ENCODE measurements around the gene RAD51C.
"Not testable (repeated sequence)": the region's sequence is repeated elsewhere in the genome, so short reads cannot be mapped to it uniquely, and the experiment has no call there.

The RAD51C gene

GRCh38 chr17:58684462-58684861 lies 7.9 kb upstream of the RAD51C start:
- FAIRE-seq = not testable (repeated sequence)

- no peak for FAIRE-seq
Measured at GRCh38 chr17:58686980-58687379, 5.4 kb upstream of the RAD51C start.

GRCh38 chr17:58688521-58688920 lies 3.9 kb upstream of the RAD51C start:
- FAIRE-seq = no peak

- FAIRE-seq = not testable (repeated sequence)
Measured at GRCh38 chr17:58690033-58690432, 2.4 kb upstream of the RAD51C start.

- no peak for FAIRE-seq
Measured at GRCh38 chr17:58691701-58692238, 632 bp upstream of the RAD51C start, which contains the start of gene TEX14. Gene TEX14, minus strand, starts transcription at chr17:58692045. Its CDS starts 40,044 bp downstream, at chr17:58652001.

- no peak for FAIRE-seq
Measured at GRCh38 chr17:58693208-58693607, 806 bp downstream of the RAD51C start.

GRCh38 chr17:58693751-58694150 lies 1.3 kb downstream of the RAD51C start:
- FAIRE-seq = no peak

GRCh38 chr17:58694302-58694701 lies 1.9 kb downstream of the RAD51C start:
- FAIRE-seq = no peak

- FAIRE-seq = no peak
Measured at GRCh38 chr17:58694826-58695225, 2.4 kb downstream of the RAD51C start.

GRCh38 chr17:58699771-58700170 lies 7.4 kb downstream of the RAD51C start:
- FAIRE-seq = no peak

- no peak for FAIRE-seq
Measured at GRCh38 chr17:58702045-58702476, 9.7 kb downstream of the RAD51C start.

GRCh38 chr17:58702708-58703107 lies 10.3 kb downstream of the RAD51C start:
- FAIRE-seq = no peak

- FAIRE-seq = no peak
Measured at GRCh38 chr17:58703137-58703915, 10.9 kb downstream of the RAD51C start.

GRCh38 chr17:58703916-58704286 lies 11.5 kb downstream of the RAD51C start:
- FAIRE-seq = no peak

GRCh38 chr17:58706351-58707140 lies 14.1 kb downstream of the RAD51C start:
- FAIRE-seq = no peak

GRCh38 chr17:58710948-58711552 lies 18.6 kb downstream of the RAD51C start:
- FAIRE-seq = peak; percentile 95

GRCh38 chr17:58722274-58722673 lies 29.9 kb downstream of the RAD51C start:
- no peak for FAIRE-seq

- FAIRE-seq = no peak
Measured at GRCh38 chr17:58722696-58723095, 30.3 kb downstream of the RAD51C start.

- no peak for FAIRE-seq
Measured at GRCh38 chr17:58728798-58729197, 36.4 kb downstream of the RAD51C start.

GRCh38 chr17:58730937-58731336 lies 38.5 kb downstream of the RAD51C start:
- no peak for FAIRE-seq

- no peak for FAIRE-seq
Measured at GRCh38 chr17:58734040-58734439, 41.6 kb downstream of the RAD51C start.

GRCh38 chr17:58734811-58735210 lies 42.4 kb downstream of the RAD51C start:
- no peak for FAIRE-seq

- no peak for FAIRE-seq
Measured at GRCh38 chr17:58741121-58741625, 48.8 kb downstream of the RAD51C start.
